Adrenal gland (tissue), 12 donors: Measurements from ENCODE around the gene MYH6. TPM values are rescaled to one million over a fixed set of nuclear protein-coding genes. Genes with fewer than 3 reads are reported as not detected.

Experiments used
- DNase-seq, 7 donors: peaks; one replicate each; pipeline ENCODE4 v3.0.0-alpha.2; 2019 to 2020
- H3K27ac ChIP-seq, 5 donors: fragments of 200-600 bp; sonication (generic) in 4 of 5; 1 replicate in 3 of 5; 2 replicates in 2 of 5; pipeline versions ENCODE4 v1.5.1 to v1.8.0; 2016 to 2020; ENCODE audit warnings: mild to moderate bottlenecking in 1 of 5
- H3K27me3 ChIP-seq: fragments of 200-600 bp; 2 replicates; pipeline ENCODE4 v1.8.0; 2021
- H3K36me3 ChIP-seq, 2 donors: fragments of 200-600 bp; replicated peaks in 1 of 2; 1 replicate in 1 of 2; 2 replicates in 1 of 2; pipeline versions ENCODE4 v1.5.1 to v1.8.0; 2018 to 2022
- H3K4me1 ChIP-seq, 2 donors: fragments of 200-600 bp; replicated peaks in 1 of 2; 1 replicate in 1 of 2; 2 replicates in 1 of 2; pipeline versions ENCODE4 v1.5.1 to v1.8.0; 2018 to 2021
- H3K4me3 ChIP-seq, 4 donors: fragments of 200-600 bp; sonication (generic) in 3 of 4; one replicate each; pipeline ENCODE4 v1.5.1; 2016 to 2018
- H3K9me3 ChIP-seq, 3 donors: fragments of 200-600 bp; sonication (generic) in 1 of 3; replicated peaks in 1 of 3; 1 replicate in 2 of 3; 2 replicates in 1 of 3; pipeline versions ENCODE4 v1.5.1 to v1.8.0; 2016 to 2021
- CTCF ChIP-seq, 6 experiments: fragments of 450-650 bp in 4 of 6; fragments of 200-600 bp in 2 of 6; sonication (generic) in 1 of 6; IDR thresholded peaks; 1 replicate in 5 of 6; 2 replicates in 1 of 6; pipeline versions ENCODE4 v1.5.1 to v1.8.0; 2016 to 2021; ENCODE audit warnings: antibody characterized with exemption in 6 of 6, mild to moderate bottlenecking in 2 of 6, moderate library complexity in 1 of 6
- POLR2A ChIP-seq, 2 donors: fragments of 450-650 bp; IDR thresholded peaks; one replicate each; pipeline ENCODE4 v1.6.1; 2017; ENCODE audit warnings: antibody characterized with exemption in 2 of 2, mild to moderate bottlenecking in 2 of 2, moderate library complexity in 1 of 2
- WGBS, 4 donors: extraction: QIAGEN DNeasy Blood & Tissue Kit in 2 of 4; methylation state at CpG; one replicate each; pipeline versions ENCODE4 v1.1.5 to v1.1.7; 2013 to 2017; 5-methylcytosine and 5-hydroxymethylcytosine counted together
- intact Hi-C, 2 donors: fragments of 100-400 bp; cut with DNase I; formaldehyde crosslinking; loops; one replicate each; pipeline versions ENCODE4 v1.14.1 to v1.15.0; 2022 to 2023
- polyA plus RNA-seq, 3 donors: library from polyadenylated mRNA; stranded (reverse); fragments of 200-250 nt in 2 of 3; fragments of 350-450 nt in 1 of 3; fragmentation: Illumina TruSeq in 1 of 3; extraction: RNeasy Lipid Tissue Mini Kit (QIAGEN cat#74804) in 1 of 3; gene quantifications; one replicate each; pipeline ENCODE4 v1.2.3, GENCODE V29; 2013 to 2014
- total RNA-seq, 9 donors: library from RNA; depleted of rRNA in 4 of 9; stranded (reverse); fragments of >200 nt in 4 of 9; fragments of 120-200 nt in 1 of 9; fragmentation: NEBNext Ultra II Directional in 1 of 9; extraction: Animal tissue kit (Norgen Biotek cat#: 25700) in 1 of 9; gene quantifications; one replicate each; pipeline versions ENCODE4 v1.1.0 to v1.2.4, GENCODE V29; 2013 to 2023
- donor health status: healthy with polysubstance abuse.
- donor health status: Bipolar disorder and iron deficiency.
- donor health status: DM: yes; HTN: yes; CAD: no.
- donor health status: DM: no; HTN: no; CAD: no.
- donor health status: DM: no; HTN: no; CAD: no.
- donor health status: DM: yes; HTN: yes; CAD: no.

The MYH6 gene
- total and polyA plus RNA-seq, 12 donors: under 0.01 to 5.2 (median 0.27) TPM; not detected in 5

- Histone ChIP-seq H3K36me3 (no peaks in the 10 kb centered on the region), H3K27me3 (peaks cover 4% of the 10 kb centered on the region), H3K27ac (no peak overlapping the region), H3K4me1 (peaks cover 0 to 7% of the 10 kb centered on the region in 2 donors), H3K4me3 (no peak overlapping the region), H3K9me3 (no peaks in the 10 kb centered on the region)
- TF ChIP-seq POLR2A (IDR thresholded peaks at IDR 0.05) (no peak), CTCF (IDR thresholded peaks at IDR 0.05) (no peak)
- intact Hi-C loops: no loop called here
- peak in 1 of 7 donors; percentile 44 for DNase-seq
- 74 to 90% (median 85%) methylated on average over 7 to 8 of the region's 8 CpGs for WGBS, 4 donors
These were observed 50.8 kb downstream of the MYH6 start for GRCh38 chr14:23357261-23357660.

GRCh38 chr14:23356662-23357061 lies 51.4 kb downstream of the MYH6 start:
- TF ChIP-seq POLR2A (IDR thresholded peaks at IDR 0.05) (no peak), CTCF (IDR thresholded peaks at IDR 0.05) (no peak)
- Histone ChIP-seq H3K9me3 (no peaks in the 10 kb centered on the region), H3K4me1 (peaks cover 5 to 13% of the 10 kb centered on the region in 2 donors), H3K27ac (no peak overlapping the region), H3K4me3 (no peak overlapping the region), H3K36me3 (no peaks in the 10 kb centered on the region), H3K27me3 (peaks cover 8% of the 10 kb centered on the region)
- DNase-seq: peak in 1 of 7 donors; percentile 30
- intact Hi-C loops: no loop called here
- 79 to 94% (median 89%) methylated on average over 4 of the region's 4 CpGs for WGBS, 4 donors

- TF ChIP-seq CTCF (IDR thresholded peaks at IDR 0.05) (no peak), POLR2A (IDR thresholded peaks at IDR 0.05) (no peak)
- H3K27ac ChIP-seq: no peak overlapping the region
- intact Hi-C loops: no loop called here
- peaks cover 5 to 14% of the 10 kb centered on the region in 2 donors for H3K4me1 ChIP-seq
- peaks cover 11% of the 10 kb centered on the region for H3K27me3 ChIP-seq
- H3K9me3 ChIP-seq: no peaks in the 10 kb centered on the region
- H3K36me3 ChIP-seq: no peaks in the 10 kb centered on the region
- WGBS, 4 donors: 82 to 86% (median 86%) methylated on average over 6 of the region's 6 CpGs
- no peak overlapping the region for H3K4me3 ChIP-seq
- peak in 1 of 7 donors; percentile 42 for DNase-seq
These were observed 52.1 kb downstream of the MYH6 start for GRCh38 chr14:23355871-23356435.

- peaks cover 5 to 14% of the 10 kb centered on the region in 2 donors for H3K4me1 ChIP-seq
- DNase-seq: peak in 1 of 7 donors; percentile 48
- H3K9me3 ChIP-seq: no peaks in the 10 kb centered on the region
- TF ChIP-seq POLR2A (IDR thresholded peaks at IDR 0.05) (no peak), CTCF (IDR thresholded peaks at IDR 0.05) (no peak)
- H3K27ac ChIP-seq: no peak overlapping the region
- H3K27me3 ChIP-seq: peaks cover 11% of the 10 kb centered on the region
- WGBS, 4 donors: 70 to 85% (median 80%) methylated on average over 6 of the region's 6 CpGs
- no peaks in the 10 kb centered on the region for H3K36me3 ChIP-seq
- no peak overlapping the region for H3K4me3 ChIP-seq
- intact Hi-C loops: no loop called here
These were observed 53.1 kb downstream of the MYH6 start for GRCh38 chr14:23354990-23355389.
